HepG2 (cell line): ENCODE measurements around the gene OGG1. TPM values are rescaled to one million over a fixed set of nuclear protein-coding genes. Genes with fewer than 3 reads are reported as not detected.

Source experiments
- CERS6 ChIP-seq: sonication (generic); formaldehyde crosslinking; IDR thresholded peaks from 2 replicates; pipeline ENCODE4 v1.5.0; 2020; ENCODE audit warnings: missing genetic modification reagents
- CSRNP2 ChIP-seq: sonication (generic); formaldehyde crosslinking; conservative IDR thresholded peaks from 2 replicates; pipeline ENCODE4 v1.8.0; 2022; ENCODE audit warnings: low read depth, missing genetic modification reagents
- HNF4G ChIP-seq, 2 experiments: sonication (generic) in 1 of 2; formaldehyde crosslinking in 1 of 2; IDR thresholded peaks; 2 replicates each; pipeline versions ENCODE4 v1.4.0 to v1.6.1; 2011 to 2020; ENCODE audit warnings: borderline replicate concordance in 2 of 2, low read depth in 2 of 2, mild to moderate bottlenecking in 2 of 2, low read length in 1 of 2, missing genetic modification reagents in 1 of 2, moderate library complexity in 1 of 2
- KLF11 ChIP-seq: IDR thresholded peaks from 2 replicates; pipeline ENCODE4 v1.6.1; 2016; ENCODE audit warnings: missing compliant biosample characterization
- RFX3 ChIP-seq: IDR thresholded peaks from 2 replicates; pipeline ENCODE4 v1.6.1; 2016; ENCODE audit warnings: missing biosample characterization, missing genetic modification reagents
- TFE3 ChIP-seq: IDR thresholded peaks from 2 replicates; pipeline ENCODE4 v1.6.1; 2016
- YY1 ChIP-seq: IDR thresholded peaks from 2 replicates; pipeline ENCODE4 v1.6.1; 2011; ENCODE audit warnings: low read length, low read depth, moderate library complexity, mild to moderate bottlenecking; ENCODE audit not compliant: insufficient read depth, insufficient replicate concordance
- ZBTB21 ChIP-seq: sonication (generic); formaldehyde crosslinking; IDR thresholded peaks from 2 replicates; pipeline ENCODE4 v1.4.0; 2020; ENCODE audit warnings: missing genetic modification reagents
- ZNF143 ChIP-seq: sonication (generic); formaldehyde crosslinking; IDR thresholded peaks from 2 replicates; pipeline ENCODE4 v1.4.0; 2020; ENCODE audit warnings: missing genetic modification reagents
- ZNF331 ChIP-seq: sonication (generic); formaldehyde crosslinking; IDR thresholded peaks from 2 replicates; pipeline ENCODE4 v1.4.0; 2020; ENCODE audit warnings: missing genetic modification reagents
- ZNF567 ChIP-seq: sonication (generic); formaldehyde crosslinking; IDR thresholded peaks from 2 replicates; pipeline ENCODE4 v1.8.1; 2023; ENCODE audit warnings: mild to moderate bottlenecking, missing genetic modification reagents, borderline replicate concordance
- ZNF629 ChIP-seq: sonication (generic); formaldehyde crosslinking; conservative IDR thresholded peaks from 2 replicates; pipeline ENCODE4 v1.5.0; 2020; ENCODE audit warnings: missing genetic modification reagents
- ZNF672 ChIP-seq: sonication (generic); formaldehyde crosslinking; IDR thresholded peaks from 2 replicates; pipeline ENCODE4 v1.8.1; 2022; ENCODE audit warnings: missing genetic modification reagents
- ZNF883 ChIP-seq: sonication (generic); formaldehyde crosslinking; IDR thresholded peaks from 2 replicates; pipeline ENCODE4 v1.5.1; 2020; ENCODE audit warnings: mild to moderate bottlenecking, missing genetic modification reagents; ENCODE audit errors: not compliant biosample characterization
- polyA plus RNA-seq, 8 experiments: library from polyadenylated mRNA; depleted of rRNA in 3 of 8; stranded (reverse) in 7 of 8; unstranded in 1 of 8; fragments of >200 nt; fragmentation: Illumina TruSeq in 4 of 8; extraction: Trizol in 4 of 8; gene quantifications; 2 replicates each; pipeline versions ENCODE4 v1.2.1 to v1.2.3, GENCODE V29; 2011 to 2016; ENCODE audit warnings: low read depth in 4 of 8, missing spikeins in 1 of 8, mixed read lengths in 1 of 8; ENCODE audit not compliant: insufficient read depth in 1 of 8
- total RNA-seq, 5 experiments: library from RNA; depleted of rRNA; stranded (reverse); fragments of >200 nt; fragmentation: Illumina TruSeq; extraction: Trizol; gene quantifications; 2 replicates each; pipeline ENCODE4 v1.2.3, GENCODE V29; 2016; ENCODE audit warnings: low read depth in 1 of 5
- TF ChIP-seq, protein P1 (sequence below): sonication (generic); formaldehyde crosslinking; IDR thresholded peaks from 2 replicates; pipeline ENCODE4 v1.5.0; 2020; ENCODE audit warnings: mild to moderate bottlenecking, missing genetic modification reagents, borderline replicate concordance
- TF ChIP-seq, protein P2 (sequence below): sonication (generic); formaldehyde crosslinking; IDR thresholded peaks from 2 replicates; pipeline ENCODE4 v1.5.0; 2020; ENCODE audit warnings: mild to moderate bottlenecking, missing genetic modification reagents

OGG1 gene
- total and polyA plus RNA-seq, 2 of the 13 experiments (the other 11 are each of a cell fraction or from before 2014, with no cell fraction given): 28.7 to 33.2 TPM

DNA sequence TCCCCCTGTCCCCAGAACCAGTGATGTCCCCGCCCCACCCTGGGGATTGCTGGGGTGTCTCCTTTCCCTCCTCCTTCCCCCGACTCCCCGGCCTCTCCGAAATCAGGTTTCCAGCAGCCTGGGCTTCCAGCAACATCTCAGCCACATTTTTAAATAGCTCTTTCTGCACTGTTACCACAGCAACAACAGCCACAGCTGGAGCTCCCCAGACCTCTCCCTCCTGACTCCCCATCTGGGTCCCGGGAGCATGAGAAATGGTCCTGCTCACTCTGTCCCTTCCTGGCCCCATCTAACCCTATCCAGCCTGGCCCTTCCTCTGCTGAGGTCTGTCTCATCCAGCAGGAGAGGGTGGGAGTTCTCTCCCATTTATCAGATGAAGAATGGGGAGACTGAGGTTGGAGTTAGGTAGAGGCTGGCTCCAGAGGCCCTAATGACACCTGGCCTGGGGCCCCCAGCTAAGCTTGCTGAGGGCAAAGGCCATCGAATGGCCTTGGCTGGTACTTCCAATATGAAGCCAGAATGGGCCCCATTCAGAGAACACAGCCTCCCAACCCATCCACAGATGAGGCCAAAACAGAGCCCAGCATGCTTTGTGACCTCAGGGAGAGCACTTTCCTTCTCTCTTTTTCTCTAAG lies 18.5 kb downstream of the OGG1 start (continued):
- no peak for TF ChIP-seq YY1
- TF ChIP-seq, protein P1, sequence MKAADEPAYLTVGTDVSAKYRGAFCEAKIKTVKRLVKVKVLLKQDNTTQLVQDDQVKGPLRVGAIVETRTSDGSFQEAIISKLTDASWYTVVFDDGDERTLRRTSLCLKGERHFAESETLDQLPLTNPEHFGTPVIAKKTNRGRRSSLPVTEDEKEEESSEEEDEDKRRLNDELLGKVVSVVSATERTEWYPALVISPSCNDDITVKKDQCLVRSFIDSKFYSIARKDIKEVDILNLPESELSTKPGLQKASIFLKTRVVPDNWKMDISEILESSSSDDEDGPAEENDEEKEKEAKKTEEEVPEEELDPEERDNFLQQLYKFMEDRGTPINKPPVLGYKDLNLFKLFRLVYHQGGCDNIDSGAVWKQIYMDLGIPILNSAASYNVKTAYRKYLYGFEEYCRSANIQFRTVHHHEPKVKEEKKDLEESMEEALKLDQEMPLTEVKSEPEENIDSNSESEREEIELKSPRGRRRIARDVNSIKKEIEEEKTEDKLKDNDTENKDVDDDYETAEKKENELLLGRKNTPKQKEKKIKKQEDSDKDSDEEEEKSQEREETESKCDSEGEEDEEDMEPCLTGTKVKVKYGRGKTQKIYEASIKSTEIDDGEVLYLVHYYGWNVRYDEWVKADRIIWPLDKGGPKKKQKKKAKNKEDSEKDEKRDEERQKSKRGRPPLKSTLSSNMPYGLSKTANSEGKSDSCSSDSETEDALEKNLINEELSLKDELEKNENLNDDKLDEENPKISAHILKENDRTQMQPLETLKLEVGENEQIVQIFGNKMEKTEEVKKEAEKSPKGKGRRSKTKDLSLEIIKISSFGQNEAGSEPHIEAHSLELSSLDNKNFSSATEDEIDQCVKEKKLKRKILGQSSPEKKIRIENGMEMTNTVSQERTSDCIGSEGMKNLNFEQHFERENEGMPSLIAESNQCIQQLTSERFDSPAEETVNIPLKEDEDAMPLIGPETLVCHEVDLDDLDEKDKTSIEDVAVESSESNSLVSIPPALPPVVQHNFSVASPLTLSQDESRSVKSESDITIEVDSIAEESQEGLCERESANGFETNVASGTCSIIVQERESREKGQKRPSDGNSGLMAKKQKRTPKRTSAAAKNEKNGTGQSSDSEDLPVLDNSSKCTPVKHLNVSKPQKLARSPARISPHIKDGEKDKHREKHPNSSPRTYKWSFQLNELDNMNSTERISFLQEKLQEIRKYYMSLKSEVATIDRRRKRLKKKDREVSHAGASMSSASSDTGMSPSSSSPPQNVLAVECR (CRISPR knock-in tag): peak; percentile 31; the same call in 1 of the 2 replicates
- TF ChIP-seq HNF4G (IDR thresholded peaks at IDR 0.05; ENCODE audit: borderline replicate concordance, low read depth, low read length): peak; percentile 42; the same call in 1 of the 2 replicates
- TF ChIP-seq HNF4G (CRISPR knock-in tag; IDR thresholded peaks at IDR 0.05; ENCODE audit: borderline replicate concordance, low read depth): 0 out of 2 replicates have a peak, but pooled peaks have one; percentile 11
- TF ChIP-seq ZNF567: no peak
- TF ChIP-seq ZNF672 (CRISPR knock-in tag): no peak
- TF ChIP-seq CSRNP2 (CRISPR knock-in tag): no peak
- TF ChIP-seq, protein P2, sequence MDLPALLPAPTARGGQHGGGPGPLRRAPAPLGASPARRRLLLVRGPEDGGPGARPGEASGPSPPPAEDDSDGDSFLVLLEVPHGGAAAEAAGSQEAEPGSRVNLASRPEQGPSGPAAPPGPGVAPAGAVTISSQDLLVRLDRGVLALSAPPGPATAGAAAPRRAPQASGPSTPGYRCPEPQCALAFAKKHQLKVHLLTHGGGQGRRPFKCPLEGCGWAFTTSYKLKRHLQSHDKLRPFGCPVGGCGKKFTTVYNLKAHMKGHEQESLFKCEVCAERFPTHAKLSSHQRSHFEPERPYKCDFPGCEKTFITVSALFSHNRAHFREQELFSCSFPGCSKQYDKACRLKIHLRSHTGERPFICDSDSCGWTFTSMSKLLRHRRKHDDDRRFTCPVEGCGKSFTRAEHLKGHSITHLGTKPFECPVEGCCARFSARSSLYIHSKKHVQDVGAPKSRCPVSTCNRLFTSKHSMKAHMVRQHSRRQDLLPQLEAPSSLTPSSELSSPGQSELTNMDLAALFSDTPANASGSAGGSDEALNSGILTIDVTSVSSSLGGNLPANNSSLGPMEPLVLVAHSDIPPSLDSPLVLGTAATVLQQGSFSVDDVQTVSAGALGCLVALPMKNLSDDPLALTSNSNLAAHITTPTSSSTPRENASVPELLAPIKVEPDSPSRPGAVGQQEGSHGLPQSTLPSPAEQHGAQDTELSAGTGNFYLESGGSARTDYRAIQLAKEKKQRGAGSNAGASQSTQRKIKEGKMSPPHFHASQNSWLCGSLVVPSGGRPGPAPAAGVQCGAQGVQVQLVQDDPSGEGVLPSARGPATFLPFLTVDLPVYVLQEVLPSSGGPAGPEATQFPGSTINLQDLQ (CRISPR knock-in tag): no peak
- no peak for TF ChIP-seq RFX3 (CRISPR knock-in tag)
- TF ChIP-seq ZNF883 (CRISPR knock-in tag): no peak
- no peak for TF ChIP-seq ZNF143
- no peak for TF ChIP-seq TFE3 (CRISPR knock-in tag)
- TF ChIP-seq ZBTB21: no peak
- peak; percentile 65; the same call in 1 of the 2 replicates for TF ChIP-seq ZNF331 (CRISPR knock-in tag)
- TF ChIP-seq CERS6 (CRISPR knock-in tag): no peak
- no peak for TF ChIP-seq KLF11 (CRISPR knock-in tag)
- TF ChIP-seq ZNF629: peak; percentile 97
